HG02623 (cell line): ENCODE measurements around the gene AATF.
"Not testable (repeated sequence)": the region's sequence is repeated elsewhere in the genome, so short reads cannot be mapped to it uniquely, and the experiment has no call there.

Source experiments
- ATAC-seq: cut with Tn5 transposase; IDR thresholded peaks from one replicate; pipeline ENCODE4 v1.9.1; 2021; ENCODE audit warnings: moderate library complexity; ENCODE audit not compliant: unreplicated experiment

Gene AATF

GRCh38 chr17:37069087-37069486 is 120.3 kb downstream of the AATF start:
- ATAC-seq = no peak

- ATAC-seq = not testable (repeated sequence)
These were observed 124.7 kb downstream of the AATF start for GRCh38 chr17:37073464-37073863.

- no peak for ATAC-seq
These were observed 130.4 kb downstream of the AATF start for GRCh38 chr17:37079065-37079708.

GRCh38 chr17:37079735-37080134 is 131.0 kb downstream of the AATF start:
- ATAC-seq = no peak

- no peak for ATAC-seq
These were observed 132.5 kb downstream of the AATF start for GRCh38 chr17:37081287-37081686.

- no peak for ATAC-seq
These were observed 133.6 kb downstream of the AATF start for GRCh38 chr17:37082311-37082860.

GRCh38 chr17:37082985-37083384 is 134.2 kb downstream of the AATF start:
- no peak for ATAC-seq

GRCh38 chr17:37083456-37083855 is 134.7 kb downstream of the AATF start:
- ATAC-seq = no peak

GRCh38 chr17:37084372-37084771 is 135.6 kb downstream of the AATF start:
- ATAC-seq = no peak

GRCh38 chr17:37086334-37086733 is 137.6 kb downstream of the AATF start:
- ATAC-seq = no peak

- ATAC-seq = no peak
These were observed 138.2 kb downstream of the AATF start for GRCh38 chr17:37086948-37087347.

GRCh38 chr17:37087683-37088082 is 138.9 kb downstream of the AATF start:
- no peak for ATAC-seq

GRCh38 chr17:37088459-37088858 is 139.7 kb downstream of the AATF start:
- ATAC-seq = no peak

GRCh38 chr17:37088913-37089312 is 140.2 kb downstream of the AATF start:
- no peak for ATAC-seq

GRCh38 chr17:37089956-37090355 is 141.2 kb downstream of the AATF start:
- ATAC-seq = no peak

GRCh38 chr17:37090941-37091340 is 142.2 kb downstream of the AATF start:
- no peak for ATAC-seq

GRCh38 chr17:37092071-37092470 is 143.3 kb downstream of the AATF start:
- ATAC-seq = no peak

- ATAC-seq = no peak
These were observed 143.9 kb downstream of the AATF start for GRCh38 chr17:37092701-37093100.

GRCh38 chr17:37094391-37094790 is 145.6 kb downstream of the AATF start:
- ATAC-seq = no peak

GRCh38 chr17:37096071-37096470 is 147.3 kb downstream of the AATF start:
- no peak for ATAC-seq

GRCh38 chr17:37097154-37097553 is 148.4 kb downstream of the AATF start:
- ATAC-seq = no peak

GRCh38 chr17:37098152-37098551 is 149.4 kb downstream of the AATF start:
- no peak for ATAC-seq
